ENCODE measurements around the gene SLC6A15.

Gene SLC6A15

GRCh38 chr12:84920331-84920730 is 7.7 kb upstream of the SLC6A15 start:
- no peak for DNase-seq (ENCODE audit: extremely low spot score)
- no peak for TF ChIP-seq LEF1 (IDR thresholded peaks at IDR 0.05; ENCODE audit: borderline replicate concordance)
- no peak for TF ChIP-seq SUZ12 (IDR thresholded peaks at IDR 0.05)
- TF ChIP-seq ZNF384 (IDR thresholded peaks at IDR 0.05): no peak
- TF ChIP-seq HDGF (IDR thresholded peaks at IDR 0.05; ENCODE audit: borderline replicate concordance): no peak
- TF ChIP-seq ARNT (IDR thresholded peaks at IDR 0.05): no peak
- no peak for TF ChIP-seq ELF4 (IDR thresholded peaks at IDR 0.05)
- TF ChIP-seq SP1 (IDR thresholded peaks at IDR 0.05): no peak
- TF ChIP-seq CTBP1 (IDR thresholded peaks at IDR 0.05; ENCODE audit: borderline replicate concordance): no peak
- no peak for TF ChIP-seq L3MBTL2 (conservative IDR thresholded peaks at IDR 0.05)
- TF ChIP-seq BHLHE40 (IDR thresholded peaks at IDR 0.05; ENCODE audit: borderline replicate concordance): no peak
- no peak for TF ChIP-seq NFRKB (IDR thresholded peaks at IDR 0.05)
- TF ChIP-seq FOXK2 (IDR thresholded peaks at IDR 0.05): no peak
- TF ChIP-seq PKNOX1 (IDR thresholded peaks at IDR 0.05): no peak
- ChIA-PET CTCF (no interaction called here), POLR2A (interaction anchor here (1.9 kb wide), 1 partner anchor 9 kb away, joined by 7 read pairs; no protein-coding TSS in a partner anchor)

GRCh38 chr12:84919271-84919670 is 6.7 kb upstream of the SLC6A15 start:
- POLR2A ChIA-PET: no interaction called here

GRCh38 chr12:84913129-84913515 is 523 bp upstream of the SLC6A15 start:
- POLR2A ChIA-PET: interaction anchor here (0.8 to 1.3 kb wide), 4 partner anchors 11 to 37 kb away, joined by 3 to 4 read pairs (median 3); no protein-coding TSS in a partner anchor
- CTCF ChIA-PET: interaction anchor here (0.9 kb wide), 1 partner anchor 9 kb away, joined by 3 read pairs; no protein-coding TSS in a partner anchor
- TF ChIP-seq SUZ12 (IDR thresholded peaks at IDR 0.05): no peak
- no peak for TF ChIP-seq FOXK2 (IDR thresholded peaks at IDR 0.05)
- no peak for TF ChIP-seq SP1 (IDR thresholded peaks at IDR 0.05)
- no peak for TF ChIP-seq PKNOX1 (IDR thresholded peaks at IDR 0.05)
- no peak for TF ChIP-seq NFRKB (IDR thresholded peaks at IDR 0.05)
- no peak for TF ChIP-seq FOXM1 (IDR thresholded peaks at IDR 0.05; ENCODE audit: borderline replicate concordance)
- TF ChIP-seq BHLHE40 (IDR thresholded peaks at IDR 0.05; ENCODE audit: borderline replicate concordance): no peak
- TF ChIP-seq ARNT (IDR thresholded peaks at IDR 0.05): no peak
- TF ChIP-seq FOXA1 (IDR thresholded peaks at IDR 0.05): no peak
- no peak for TF ChIP-seq ZNF384 (IDR thresholded peaks at IDR 0.05)
- TF ChIP-seq ELF4 (IDR thresholded peaks at IDR 0.05): no peak
- no peak for TF ChIP-seq HDGF (IDR thresholded peaks at IDR 0.05; ENCODE audit: borderline replicate concordance)
- no peak for TF ChIP-seq LEF1 (IDR thresholded peaks at IDR 0.05; ENCODE audit: borderline replicate concordance)
- TF ChIP-seq TARDBP (IDR thresholded peaks at IDR 0.05): no peak
- TF ChIP-seq L3MBTL2 (conservative IDR thresholded peaks at IDR 0.05): no peak
- TF ChIP-seq CTBP1 (IDR thresholded peaks at IDR 0.05; ENCODE audit: borderline replicate concordance): no peak
- DNase-seq (ENCODE audit: extremely low spot score): peak; percentile 19

More at GRCh38 chr12:84919271-84919670, 6.7 kb upstream of the SLC6A15 start:
- no peak for DNase-seq (ENCODE audit: extremely low spot score)
- TF ChIP-seq BHLHE40 (IDR thresholded peaks at IDR 0.05; ENCODE audit: borderline replicate concordance) (no peak), LEF1 (IDR thresholded peaks at IDR 0.05; ENCODE audit: borderline replicate concordance) (no peak), SP1 (IDR thresholded peaks at IDR 0.05) (no peak), SUZ12 (IDR thresholded peaks at IDR 0.05) (no peak), ZNF384 (IDR thresholded peaks at IDR 0.05) (no peak), PKNOX1 (IDR thresholded peaks at IDR 0.05) (no peak), FOXA1 (IDR thresholded peaks at IDR 0.05) (no peak), NFRKB (IDR thresholded peaks at IDR 0.05) (no peak), TARDBP (IDR thresholded peaks at IDR 0.05) (no peak), ELF4 (IDR thresholded peaks at IDR 0.05) (no peak), HDGF (IDR thresholded peaks at IDR 0.05; ENCODE audit: borderline replicate concordance) (no peak), L3MBTL2 (conservative IDR thresholded peaks at IDR 0.05) (no peak), ARNT (IDR thresholded peaks at IDR 0.05) (no peak), FOXK2 (IDR thresholded peaks at IDR 0.05) (no peak), FOXM1 (IDR thresholded peaks at IDR 0.05; ENCODE audit: borderline replicate concordance) (no peak), CTBP1 (IDR thresholded peaks at IDR 0.05; ENCODE audit: borderline replicate concordance) (no peak)
- CTCF ChIA-PET: no interaction called here

- TF ChIP-seq NFRKB (IDR thresholded peaks at IDR 0.05) (no peak), L3MBTL2 (conservative IDR thresholded peaks at IDR 0.05) (peak; percentile 94)
- DNase-seq (ENCODE audit: extremely low spot score): peak; percentile 79
- ChIA-PET CTCF (no interaction called here), POLR2A (interaction anchor here (0.9 to 1.6 kb wide), 6 partner anchors 9 to 120 kb away, joined by 3 to 7 read pairs (median 4); no protein-coding TSS in a partner anchor)
Measured at GRCh38 chr12:84911271-84912197, 1.1 kb downstream of the SLC6A15 start.

- POLR2A ChIA-PET: interaction anchor here (0.9 to 1.6 kb wide), 5 partner anchors 10 to 121 kb away, joined by 3 to 7 read pairs (median 4); no protein-coding TSS in a partner anchor
- peak; percentile 16 for DNase-seq (ENCODE audit: extremely low spot score)
- CTCF ChIA-PET: interaction anchor here (0.6 kb wide), 1 partner anchor 1671 kb away, joined by 3 read pairs; no protein-coding TSS in a partner anchor
- TF ChIP-seq SUZ12 (IDR thresholded peaks at IDR 0.05): no peak
Measured at GRCh38 chr12:84910549-84911241, 1.9 kb downstream of the SLC6A15 start.

All from HEK293T (cell line).